PC-9 (cell line): ENCODE results near the gene CELSR2. TPM values are rescaled to one million over a fixed set of nuclear protein-coding genes. Genes with fewer than 3 reads are reported as not detected.

ENCODE experiments used
- BruUV-seq: library from RNA; stranded (reverse); fragments of 400-500 nt; replicated peaks from 2 replicates; lab custom pipeline; 2021; lab: Mats Ljungman, UMichigan
- CTCF ChIA-PET: fragments of 300-600 bp; sonication (Branson Sonifier 250); formaldehyde crosslinking; loops from one replicate; lab custom pipeline; 2022; ENCODE audit warnings: antibody characterized with exemption; lab: Charles Lee
- POLR2A ChIA-PET: fragments of 300-600 bp; sonication (Branson Sonifier 250); formaldehyde crosslinking; loops from one replicate; lab custom pipeline; 2022; ENCODE audit warnings: antibody characterized with exemption; ENCODE audit not compliant: unreplicated experiment; lab: Charles Lee
- DNase-seq, 2 experiments: peaks; one replicate each; pipeline versions ENCODE4 v3.0.0 to v3.0.0-alpha.2; 2015 to 2022; ENCODE audit warnings: mixed read lengths in 1 of 2
- H2AFZ ChIP-seq: fragments of 200-600 bp; sonication (generic); 2 replicates; pipeline ENCODE4 v1.8.1; 2017; ENCODE audit warnings: antibody characterized with exemption
- H3F3A ChIP-seq: fragments of 200-600 bp; sonication (generic); 2 replicates; pipeline ENCODE4 v1.8.1; 2017; ENCODE audit warnings: antibody characterized with exemption, mild to moderate bottlenecking, low read depth; ENCODE audit not compliant: insufficient read depth
- H3K27ac ChIP-seq: fragments of 200-600 bp; sonication (generic); 2 replicates; pipeline ENCODE4 v1.6.1; 2016; ENCODE audit warnings: mixed run types
- H3K27me3 ChIP-seq: fragments of 200-600 bp; sonication (generic); 2 replicates; pipeline ENCODE4 v1.6.1; 2016; ENCODE audit warnings: low read depth, mixed run types; ENCODE audit not compliant: insufficient read depth
- H3K36me3 ChIP-seq: fragments of 200-600 bp; sonication (generic); 2 replicates; pipeline ENCODE4 v1.6.1; 2016; ENCODE audit warnings: low read depth, mixed run types
- H3K4me1 ChIP-seq: fragments of 200-600 bp; sonication (generic); replicated peaks from 2 replicates; pipeline ENCODE4 v1.6.1; 2016; ENCODE audit warnings: mixed run types; ENCODE audit not compliant: insufficient read depth
- H3K4me2 ChIP-seq: fragments of 200-600 bp; sonication (generic); 2 replicates; pipeline ENCODE4 v1.6.1; 2017; ENCODE audit warnings: mixed run types
- H3K4me3 ChIP-seq: fragments of 200-600 bp; sonication (generic); 2 replicates; pipeline ENCODE4 v1.6.1; 2016; ENCODE audit warnings: mixed run types
- H3K79me2 ChIP-seq: fragments of 200-600 bp; sonication (generic); 2 replicates; pipeline ENCODE4 v1.6.1; 2017; ENCODE audit warnings: low read depth, mixed run types
- H3K9me2 ChIP-seq: fragments of 200-600 bp; sonication (generic); 2 replicates; pipeline ENCODE4 v1.8.1; 2017; ENCODE audit warnings: mild to moderate bottlenecking; ENCODE audit not compliant: insufficient read depth
- H3K9me3 ChIP-seq: fragments of 200-600 bp; sonication (generic); 2 replicates; pipeline ENCODE4 v1.8.1; 2016; ENCODE audit warnings: low read depth; ENCODE audit not compliant: insufficient read depth
- H4K20me1 ChIP-seq: fragments of 200-600 bp; sonication (generic); 2 replicates; pipeline ENCODE4 v1.8.1; 2017; ENCODE audit not compliant: insufficient read depth
- CTCF ChIP-seq: fragments of 200-600 bp; sonication (generic); conservative IDR thresholded peaks from 2 replicates; pipeline ENCODE4 v1.6.1; 2017; ENCODE audit warnings: mixed run types, antibody characterized with exemption, mild to moderate bottlenecking, moderate library complexity
- EZH2 ChIP-seq: fragments of 200-600 bp; sonication (generic); IDR thresholded peaks from 2 replicates; pipeline ENCODE4 v1.8.0; 2017; ENCODE audit warnings: antibody characterized with exemption, low read depth
- intact Hi-C: fragments of 100-400 bp; cut with micrococcal nuclease; formaldehyde crosslinking; loops from one replicate; pipeline ENCODE4 v1.10.0; 2022; ENCODE audit not compliant: unreplicated experiment
- total RNA-seq: library from RNA; stranded (reverse); gene quantifications from 2 replicates; pipeline ENCODE4 v1.2.3, GENCODE V29; 2021

CELSR2 gene
- total RNA-seq, 1 experiment from 2014 or later, result 19.5 TPM

DNA sequence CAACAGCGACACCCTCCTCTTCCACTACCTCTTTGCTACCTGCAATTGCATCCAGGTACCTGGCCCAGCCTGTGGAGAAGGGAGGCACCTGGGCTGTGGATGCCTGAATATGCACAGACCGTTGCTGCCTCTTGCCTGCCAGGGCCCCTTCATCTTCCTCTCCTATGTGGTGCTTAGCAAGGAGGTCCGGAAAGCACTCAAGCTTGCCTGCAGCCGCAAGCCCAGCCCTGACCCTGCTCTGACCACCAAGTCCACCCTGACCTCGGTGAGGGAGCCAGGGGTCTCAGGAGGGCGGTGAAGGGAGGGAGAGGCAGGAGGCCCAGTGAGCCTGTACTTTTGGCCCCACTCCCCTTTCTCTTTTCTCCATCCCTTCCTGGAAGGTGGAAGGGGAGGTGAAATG lies 22.1 kb downstream of the CELSR2 start:
- intact Hi-C loops, result no loop called here
- Histone ChIP-seq H3K4me2 (no peak overlapping the region), H3K79me2 (peaks cover 2% of the 10 kb centered on the region), H3K27me3 (no peaks in the 10 kb centered on the region), H3F3A (peaks cover 32% of the 10 kb centered on the region), H3K4me1 (peaks cover 48% of the 10 kb centered on the region), H3K9me3 (no peaks in the 10 kb centered on the region), H3K36me3 (no peaks in the 10 kb centered on the region), H3K9me2 (no peaks in the 10 kb centered on the region), H3K27ac (no peak overlapping the region; the same call in 1 of the 2 replicates), H4K20me1 (no peaks in the 10 kb centered on the region), H2AFZ (no peak overlapping the region), H3K4me3 (no peak overlapping the region)
- POLR2A ChIA-PET, result no interaction called here
- no TSS peak for BruUV-seq
- DNase-seq, result no peak
- CTCF ChIA-PET, result no interaction called here
- no peak for TF ChIP-seq CTCF

DNA sequence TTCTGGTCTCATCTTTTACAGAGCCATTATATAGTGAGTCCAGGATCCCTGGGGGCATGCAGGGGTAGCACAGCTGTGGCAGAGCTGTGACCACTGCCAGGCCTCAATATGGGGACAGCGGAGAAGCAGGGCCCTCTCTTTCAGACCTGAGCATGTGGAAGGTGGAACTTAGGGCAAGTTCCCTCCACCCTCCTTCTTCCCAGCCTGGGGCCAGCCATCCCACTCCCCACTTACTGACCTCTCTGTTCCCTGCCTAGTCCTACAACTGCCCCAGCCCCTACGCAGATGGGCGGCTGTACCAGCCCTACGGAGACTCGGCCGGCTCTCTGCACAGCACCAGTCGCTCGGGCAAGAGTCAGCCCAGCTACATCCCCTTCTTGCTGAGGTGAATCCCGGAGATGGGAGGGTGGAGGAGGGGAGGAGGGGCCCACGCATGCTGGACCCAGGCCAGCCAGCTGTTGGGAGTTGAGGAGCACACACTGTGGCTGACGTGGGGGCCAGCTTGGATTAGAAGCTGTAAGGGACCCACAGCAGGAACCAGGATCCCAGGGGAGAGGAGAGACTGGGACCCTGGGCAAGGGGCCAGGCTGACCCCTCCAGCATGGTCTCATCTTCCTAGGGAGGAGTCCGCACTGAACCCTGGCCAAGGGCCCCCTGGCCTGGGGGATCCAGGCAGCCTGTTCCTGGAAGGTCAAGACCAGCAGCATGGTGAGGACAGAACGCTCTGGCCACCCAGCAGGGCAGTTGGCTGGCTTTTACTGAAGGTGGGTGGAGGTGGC lies 22.9 kb downstream of the CELSR2 start:
- Histone ChIP-seq H3K4me2 (peak overlapping the region; percentile 80), H3F3A (peaks cover 33% of the 10 kb centered on the region), H3K36me3 (no peaks in the 10 kb centered on the region), H2AFZ (no peak overlapping the region), H3K79me2 (peaks cover 10% of the 10 kb centered on the region), H3K4me3 (no peak overlapping the region), H3K4me1 (peaks cover 48% of the 10 kb centered on the region), H3K9me2 (no peaks in the 10 kb centered on the region), H4K20me1 (no peaks in the 10 kb centered on the region), H3K9me3 (no peaks in the 10 kb centered on the region), H3K27ac (peak overlapping the region; percentile 78; the same call in 1 of the 2 replicates), H3K27me3 (no peaks in the 10 kb centered on the region)
- intact Hi-C loops, result no loop called here
- BruUV-seq, result no TSS peak
- CTCF ChIA-PET, result no interaction called here
- POLR2A ChIA-PET, result no interaction called here
- TF ChIP-seq EZH2, result no peak
- no peak for TF ChIP-seq CTCF
- DNase-seq, result no peak

DNA sequence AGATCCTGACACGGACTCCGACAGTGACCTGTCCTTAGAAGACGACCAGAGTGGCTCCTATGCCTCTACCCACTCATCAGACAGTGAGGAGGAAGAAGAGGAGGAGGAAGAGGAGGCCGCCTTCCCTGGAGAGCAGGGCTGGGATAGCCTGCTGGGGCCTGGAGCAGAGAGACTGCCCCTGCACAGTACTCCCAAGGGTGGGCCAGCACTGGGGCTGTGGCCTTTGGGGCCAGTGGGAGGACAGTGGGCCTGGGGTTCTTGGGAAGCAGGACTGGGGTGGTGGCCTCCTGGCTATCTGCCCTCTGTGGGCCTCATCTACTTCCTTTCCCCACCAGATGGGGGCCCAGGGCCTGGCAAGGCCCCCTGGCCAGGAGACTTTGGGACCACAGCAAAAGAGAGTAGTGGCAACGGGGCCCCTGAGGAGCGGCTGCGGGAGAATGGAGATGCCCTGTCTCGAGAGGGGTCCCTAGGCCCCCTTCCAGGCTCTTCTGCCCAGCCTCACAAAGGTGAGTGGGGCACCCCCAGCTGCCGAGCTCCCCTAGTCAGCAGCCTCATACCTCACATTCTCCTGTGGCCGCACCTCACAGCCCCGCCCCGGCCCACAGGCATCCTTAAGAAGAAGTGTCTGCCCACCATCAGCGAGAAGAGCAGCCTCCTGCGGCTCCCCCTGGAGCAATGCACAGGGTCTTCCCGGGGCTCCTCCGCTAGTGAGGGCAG lies 23.6 kb downstream of the CELSR2 start:
- Histone ChIP-seq H3K27ac (peak overlapping the region; percentile 78), H3K4me3 (peak overlapping the region; percentile 49; the same call in 1 of the 2 replicates), H3K4me1 (peaks cover 54% of the 10 kb centered on the region), H3K36me3 (no peaks in the 10 kb centered on the region), H3F3A (peaks cover 40% of the 10 kb centered on the region), H4K20me1 (no peaks in the 10 kb centered on the region), H3K9me3 (no peaks in the 10 kb centered on the region), H3K27me3 (no peaks in the 10 kb centered on the region), H3K4me2 (peak overlapping the region; percentile 80), H3K79me2 (peaks cover 16% of the 10 kb centered on the region), H3K9me2 (no peaks in the 10 kb centered on the region), H2AFZ (no peak overlapping the region)
- ChIA-PET CTCF (interaction anchor here (0.7 to 0.9 kb wide), 2 partner anchors 125 to 127 kb away, joined by 3 read pairs; partner anchors contain the start of gene SORT1), POLR2A (interaction anchor here (0.6 to 1.0 kb wide), 3 partner anchors 19 to 613 kb away, joined by 3 to 7 read pairs (median 4); no protein-coding TSS in a partner anchor)
- intact Hi-C loops, result no loop called here
- BruUV-seq, result no TSS peak
- DNase-seq, result peak; percentile 72 to 77
- TF ChIP-seq EZH2 (no peak), CTCF (peak; percentile 42; the same call in 1 of the 2 replicates)
